ENCODE results near the gene ADAMTS6. TPM values are rescaled to one million over a fixed set of nuclear protein-coding genes. Genes with fewer than 3 reads are reported as not detected.

Gene ADAMTS6
- total RNA-seq, 6 donors from 2014 or later, result 2.2 to 19.4 (median 6.5) TPM

GRCh38 chr5:65229841-65230240 lies 251.9 kb downstream of the ADAMTS6 start:
- H3K27ac ChIP-seq, result no peak overlapping the region
- ATAC-seq (ENCODE audit: low FRiP score in 2 of 2), result no peak
- no peaks in the 10 kb centered on the region for H3K27me3 ChIP-seq
- no peak overlapping the region for H3K4me3 ChIP-seq
- H3K9me3 ChIP-seq, result peaks cover 2 to 14% (median 8%) of the 10 kb centered on the region in 4 donors
- no peaks in the 10 kb centered on the region for H3K4me1 ChIP-seq
- DNase-seq, result no peak
- WGBS, 2 donors, result 96 to 98% methylated on average over 1 of the region's 1 CpG
- TF ChIP-seq EP300 (IDR thresholded peaks at IDR 0.05), result no peak
- no peak for TF ChIP-seq POLR2A (IDR thresholded peaks at IDR 0.05)
- TF ChIP-seq CTCF (IDR thresholded peaks at IDR 0.05), result no peak
- no peak for TF ChIP-seq POLR2AphosphoS5 (IDR thresholded peaks at IDR 0.05)
- H3K36me3 ChIP-seq, result no peaks in the 10 kb centered on the region

- Histone ChIP-seq H3K36me3 (no peaks in the 10 kb centered on the region), H3K9me3 (no peaks in the 10 kb centered on the region), H3K4me3 (no peak overlapping the region), H3K4me1 (no peaks in the 10 kb centered on the region), H3K27ac (no peak overlapping the region), H3K27me3 (no peaks in the 10 kb centered on the region)
- TF ChIP-seq CTCF (IDR thresholded peaks at IDR 0.05) (peak in 3 of 6 experiments; percentile 16 to 27 (median 17)), POLR2A (IDR thresholded peaks at IDR 0.05) (no peak), EP300 (IDR thresholded peaks at IDR 0.05) (no peak)
- DNase-seq (no peak), ATAC-seq (ENCODE audit: low FRiP score in 2 of 2) (peak in 1 of 2 donors; percentile 38)
- WGBS, 2 donors, result 84 to 93% methylated on average over 6 of the region's 6 CpGs
Observed at GRCh38 chr5:65213921-65214525, 267.7 kb downstream of the ADAMTS6 start.

GRCh38 chr5:65209341-65209740 lies 272.4 kb downstream of the ADAMTS6 start:
- Histone ChIP-seq H3K36me3 (no peaks in the 10 kb centered on the region), H3K27ac (no peak overlapping the region), H3K4me1 (no peaks in the 10 kb centered on the region), H3K4me3 (no peak overlapping the region), H3K9me3 (no peaks in the 10 kb centered on the region), H3K27me3 (no peaks in the 10 kb centered on the region)
- TF ChIP-seq POLR2AphosphoS5 (IDR thresholded peaks at IDR 0.05) (no peak), POLR2A (IDR thresholded peaks at IDR 0.05) (no peak), EP300 (IDR thresholded peaks at IDR 0.05) (no peak), CTCF (IDR thresholded peaks at IDR 0.05) (no peak)
- peak in 1 of 2 donors; percentile 38 for ATAC-seq (ENCODE audit: low FRiP score in 2 of 2)
- no peak for DNase-seq

- H3K4me3 ChIP-seq, result no peak overlapping the region
- no peaks in the 10 kb centered on the region for H3K27me3 ChIP-seq
- 79 to 83% methylated on average over 3 of the region's 3 CpGs for WGBS, 2 donors
- no peak overlapping the region for H3K27ac ChIP-seq
- TF ChIP-seq POLR2AphosphoS5 (IDR thresholded peaks at IDR 0.05) (no peak), EP300 (IDR thresholded peaks at IDR 0.05) (no peak), CTCF (IDR thresholded peaks at IDR 0.05) (no peak), POLR2A (IDR thresholded peaks at IDR 0.05) (no peak)
- no peaks in the 10 kb centered on the region for H3K9me3 ChIP-seq
- ATAC-seq (ENCODE audit: low FRiP score in 2 of 2), result no peak
- H3K36me3 ChIP-seq, result no peaks in the 10 kb centered on the region
- DNase-seq, result no peak
- H3K4me1 ChIP-seq, result no peaks in the 10 kb centered on the region
Observed at GRCh38 chr5:65204966-65205365, 276.8 kb downstream of the ADAMTS6 start.

GRCh38 chr5:65203746-65204145 lies 278.0 kb downstream of the ADAMTS6 start:
- ATAC-seq (ENCODE audit: low FRiP score in 2 of 2), result no peak
- no peaks in the 10 kb centered on the region for H3K9me3 ChIP-seq

More at GRCh38 chr5:65203746-65204145, 278.0 kb downstream of the ADAMTS6 start:
- Histone ChIP-seq H3K4me1 (no peaks in the 10 kb centered on the region), H3K27me3 (no peaks in the 10 kb centered on the region), H3K4me3 (no peak overlapping the region), H3K27ac (no peak overlapping the region), H3K36me3 (no peaks in the 10 kb centered on the region)
- 56 to 71% methylated on average over 1 of the region's 1 CpG for WGBS, 2 donors
- no peak for DNase-seq
- no peak for TF ChIP-seq CTCF (IDR thresholded peaks at IDR 0.05)
- TF ChIP-seq POLR2AphosphoS5 (IDR thresholded peaks at IDR 0.05), result no peak
- no peak for TF ChIP-seq EP300 (IDR thresholded peaks at IDR 0.05)
- no peak for TF ChIP-seq POLR2A (IDR thresholded peaks at IDR 0.05)

Measured in upper lobe of left lung (tissue), 6 donors.